HFF-Myc (cell line): Measurements from ENCODE around the gene DNAI4.

Experiments used
- DNase-seq: peaks from one replicate; pipeline ENCODE4 v3.0.0-alpha.2; 2011; ENCODE audit warnings: low read depth; ENCODE audit errors: extremely low read depth
- H3K4me3 ChIP-seq: replicated peaks from 2 replicates; pipeline ENCODE4 v1.5.1; 2011; ENCODE audit warnings: low read depth, mild to moderate bottlenecking, control low read depth, low read length
- TF ChIP-seq, protein P1 (sequence below): IDR thresholded peaks from 2 replicates; pipeline ENCODE4 v1.5.1; 2012; ENCODE audit warnings: mild to moderate bottlenecking, low read depth, low read length, control low read depth; ENCODE audit errors: missing control alignments

DNAI4 gene

DNA sequence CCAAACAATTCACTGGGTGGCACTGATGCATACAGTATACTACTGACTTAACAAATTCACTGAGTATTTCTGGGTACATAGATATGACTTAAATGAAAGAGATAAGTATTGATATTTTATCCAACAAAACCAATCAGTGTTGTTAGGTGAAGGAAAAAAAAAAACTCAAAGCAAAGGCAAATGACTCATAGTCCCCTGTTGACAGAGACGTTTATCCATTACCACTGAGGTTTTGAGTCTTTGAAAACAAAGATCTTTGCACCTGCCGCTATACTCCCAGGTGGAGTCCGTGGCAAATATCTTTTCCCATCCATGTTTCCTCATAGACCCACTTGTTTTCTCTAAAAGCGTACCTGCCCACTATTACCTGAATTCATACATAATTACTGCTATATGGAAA is 154.0 kb downstream of the DNAI4 start:
- TF ChIP-seq, protein P1, sequence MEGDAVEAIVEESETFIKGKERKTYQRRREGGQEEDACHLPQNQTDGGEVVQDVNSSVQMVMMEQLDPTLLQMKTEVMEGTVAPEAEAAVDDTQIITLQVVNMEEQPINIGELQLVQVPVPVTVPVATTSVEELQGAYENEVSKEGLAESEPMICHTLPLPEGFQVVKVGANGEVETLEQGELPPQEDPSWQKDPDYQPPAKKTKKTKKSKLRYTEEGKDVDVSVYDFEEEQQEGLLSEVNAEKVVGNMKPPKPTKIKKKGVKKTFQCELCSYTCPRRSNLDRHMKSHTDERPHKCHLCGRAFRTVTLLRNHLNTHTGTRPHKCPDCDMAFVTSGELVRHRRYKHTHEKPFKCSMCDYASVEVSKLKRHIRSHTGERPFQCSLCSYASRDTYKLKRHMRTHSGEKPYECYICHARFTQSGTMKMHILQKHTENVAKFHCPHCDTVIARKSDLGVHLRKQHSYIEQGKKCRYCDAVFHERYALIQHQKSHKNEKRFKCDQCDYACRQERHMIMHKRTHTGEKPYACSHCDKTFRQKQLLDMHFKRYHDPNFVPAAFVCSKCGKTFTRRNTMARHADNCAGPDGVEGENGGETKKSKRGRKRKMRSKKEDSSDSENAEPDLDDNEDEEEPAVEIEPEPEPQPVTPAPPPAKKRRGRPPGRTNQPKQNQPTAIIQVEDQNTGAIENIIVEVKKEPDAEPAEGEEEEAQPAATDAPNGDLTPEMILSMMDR = no peak
- DNase-seq = no peak
- no peak overlapping the region for H3K4me3 ChIP-seq

DNA sequence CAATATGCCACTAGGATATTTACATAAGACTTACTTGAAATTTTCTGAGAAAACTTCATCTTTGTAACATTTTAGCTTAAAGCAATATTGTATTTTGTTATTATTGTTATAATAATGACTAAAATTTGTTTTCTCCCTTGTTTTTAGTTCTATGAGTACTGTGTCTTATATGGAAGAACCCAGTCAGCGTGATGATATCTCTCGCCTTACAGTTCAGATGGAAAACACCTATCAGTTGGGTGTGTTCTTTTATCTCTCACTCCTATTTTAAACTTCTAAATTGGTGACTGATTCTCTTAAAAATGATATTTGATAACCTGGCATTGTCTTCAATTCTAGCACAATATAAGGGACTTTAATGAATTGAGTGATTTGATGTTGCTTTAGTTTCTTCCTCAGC is 154.4 kb downstream of the DNAI4 start:
- TF ChIP-seq, protein P1 = no peak
- DNase-seq = no peak
- H3K4me3 ChIP-seq = no peak overlapping the region

DNA sequence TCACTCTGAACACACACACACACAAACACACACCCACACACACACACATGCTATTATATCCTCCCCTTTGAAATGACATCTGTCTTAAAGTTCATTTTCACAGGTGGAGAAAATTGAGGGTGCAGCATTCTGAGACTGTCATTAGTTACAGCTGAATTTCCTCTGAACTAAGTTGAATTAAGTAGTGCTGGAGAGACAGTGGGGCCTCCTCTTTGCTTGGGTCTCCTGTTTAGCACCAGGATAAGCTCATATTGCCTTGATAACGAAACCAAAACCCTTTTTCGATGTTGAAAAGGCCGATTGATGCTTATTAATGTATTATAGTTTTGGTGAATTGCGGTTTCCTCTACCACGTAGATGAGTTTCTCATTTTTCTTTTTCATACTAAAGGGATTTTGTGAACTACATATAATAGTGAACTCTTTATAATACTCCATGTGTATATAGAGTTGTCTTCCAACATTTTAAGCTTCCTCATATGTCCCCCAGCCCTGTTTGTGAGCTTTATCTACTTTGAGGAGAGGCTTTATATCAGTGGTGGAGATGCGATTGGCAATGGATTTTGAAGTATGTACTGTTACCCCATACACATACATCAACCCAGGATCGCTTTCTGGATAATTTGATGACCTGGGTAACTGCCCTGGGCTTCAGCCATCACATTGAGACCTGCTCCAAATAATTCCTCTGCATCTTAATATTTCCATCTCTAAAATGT is 155.0 kb downstream of the DNAI4 start:
- DNase-seq = no peak
- H3K4me3 ChIP-seq = no peak overlapping the region
- TF ChIP-seq, protein P1 = no peak

DNA sequence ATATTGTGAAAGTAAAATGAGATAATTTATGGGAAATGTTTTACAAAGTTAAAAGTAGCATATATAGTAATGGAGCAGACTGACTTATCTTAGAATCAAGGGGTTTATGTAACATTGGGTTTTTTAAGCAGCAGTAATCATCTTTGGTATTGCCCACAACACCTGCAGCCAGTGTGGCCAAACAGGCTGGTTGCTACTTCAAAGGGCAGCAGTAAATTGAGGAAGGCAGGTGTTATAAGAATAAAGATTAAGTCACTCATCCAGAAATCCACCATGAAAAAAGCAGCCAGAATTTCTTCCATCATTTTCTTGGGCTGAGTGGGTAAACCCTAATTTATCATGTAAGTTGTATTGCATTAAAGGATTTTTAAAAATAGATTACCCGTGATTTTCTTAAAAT is 155.7 kb downstream of the DNAI4 start:
- TF ChIP-seq, protein P1 = no peak
- DNase-seq = no peak

DNA sequence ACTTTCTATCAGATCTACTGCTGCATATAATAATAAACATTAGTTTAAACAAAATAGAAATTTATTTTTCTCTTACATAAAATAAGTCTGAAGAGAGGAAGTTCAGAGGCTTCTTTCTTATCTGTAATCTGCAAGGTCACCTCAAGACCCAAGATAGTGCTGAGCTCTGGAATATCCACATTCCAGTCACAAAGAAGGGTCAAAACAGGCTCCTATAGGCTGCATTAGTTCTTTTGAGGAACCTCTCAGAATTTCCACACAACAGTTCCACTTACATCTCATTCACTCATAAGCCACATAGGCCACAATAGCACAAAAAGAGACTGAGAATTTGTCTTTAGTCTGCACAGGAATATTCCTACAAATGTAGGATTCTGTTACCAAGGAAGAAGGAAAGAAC is 157.0 kb downstream of the DNAI4 start:
- H3K4me3 ChIP-seq = no peak overlapping the region
- DNase-seq = no peak
- TF ChIP-seq, protein P1 = no peak

More for the DNA sequence above, 155.7 kb downstream of the DNAI4 start:
- no peak overlapping the region for H3K4me3 ChIP-seq

DNA sequence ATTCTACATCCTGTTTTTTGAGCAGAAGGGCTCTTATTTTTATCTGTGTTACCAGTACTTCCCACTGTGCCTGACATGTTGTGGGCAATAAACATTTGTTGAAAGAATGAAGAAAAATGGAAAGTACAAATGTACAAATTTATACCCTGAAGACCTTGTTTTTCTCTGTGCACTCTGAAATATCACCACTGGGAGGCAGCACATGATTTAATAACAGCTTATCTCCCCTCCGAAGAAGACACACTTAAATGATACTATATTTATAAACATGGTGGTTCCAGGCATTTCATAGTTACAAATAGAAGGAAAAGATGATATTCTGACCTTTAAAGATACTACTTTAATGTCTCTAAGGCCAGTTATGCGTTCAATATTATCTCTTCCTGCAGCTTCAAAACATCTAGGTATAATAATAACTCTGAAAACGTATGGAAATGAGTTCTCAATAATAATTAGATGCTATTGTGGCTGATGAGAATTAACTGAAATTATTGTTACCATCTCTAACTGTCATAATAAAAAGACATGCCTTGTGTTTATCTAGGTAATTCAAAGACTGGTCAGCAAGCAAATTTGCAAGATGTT is 159.6 kb downstream of the DNAI4 start:
- TF ChIP-seq, protein P1 = peak; percentile 50
- no peak overlapping the region for H3K4me3 ChIP-seq
- peak; percentile 27 for DNase-seq
